ENCODE measurements around the gene SMYD3.

SMYD3 gene

GRCh38 chr1:245926888-245927287 is 580.2 kb downstream of the SMYD3 start:
- no peak for DNase-seq

GRCh38 chr1:245923215-245923614 is 583.9 kb downstream of the SMYD3 start:
- DNase-seq: no peak

- no peak for DNase-seq
Observed at GRCh38 chr1:245921417-245921816, 585.7 kb downstream of the SMYD3 start.

- no peak for DNase-seq
Observed at GRCh38 chr1:245917403-245917802, 589.7 kb downstream of the SMYD3 start.

- DNase-seq: no peak
Observed at GRCh38 chr1:245915841-245916240, 591.2 kb downstream of the SMYD3 start.

GRCh38 chr1:245915406-245915805 is 591.7 kb downstream of the SMYD3 start:
- DNase-seq: no peak

GRCh38 chr1:245908543-245908942 is 598.5 kb downstream of the SMYD3 start:
- no peak for DNase-seq

- no peak for DNase-seq
Observed at GRCh38 chr1:245906207-245906606, 600.9 kb downstream of the SMYD3 start.

GRCh38 chr1:245903851-245904250 is 603.2 kb downstream of the SMYD3 start:
- DNase-seq: no peak

- peak; percentile 4 for DNase-seq
Observed at GRCh38 chr1:245901565-245901964, 605.5 kb downstream of the SMYD3 start.

- no peak for DNase-seq
Observed at GRCh38 chr1:245901037-245901436, 606.0 kb downstream of the SMYD3 start.

- DNase-seq: no peak
Observed at GRCh38 chr1:245898581-245898980, 608.5 kb downstream of the SMYD3 start.

GRCh38 chr1:245896258-245896657 is 610.8 kb downstream of the SMYD3 start:
- no peak for DNase-seq

GRCh38 chr1:245895455-245895959 is 611.6 kb downstream of the SMYD3 start:
- no peak for DNase-seq

- DNase-seq: no peak
Observed at GRCh38 chr1:245894843-245895242, 612.2 kb downstream of the SMYD3 start.

GRCh38 chr1:245893025-245893424 is 614.1 kb downstream of the SMYD3 start:
- DNase-seq: no peak

GRCh38 chr1:245888809-245889208 is 618.3 kb downstream of the SMYD3 start:
- no peak for DNase-seq

GRCh38 chr1:245887829-245888228 is 619.2 kb downstream of the SMYD3 start:
- no peak for DNase-seq

GRCh38 chr1:245881767-245882391 is 625.2 kb downstream of the SMYD3 start:
- DNase-seq: no peak

- no peak for DNase-seq
Observed at GRCh38 chr1:245880754-245881403, 626.2 kb downstream of the SMYD3 start.

GRCh38 chr1:245879091-245879490 is 628.0 kb downstream of the SMYD3 start:
- no peak for DNase-seq

- peak; percentile 6 for DNase-seq
Observed at GRCh38 chr1:245878585-245878984, 628.5 kb downstream of the SMYD3 start.

GRCh38 chr1:245877976-245878375 is 629.1 kb downstream of the SMYD3 start:
- DNase-seq: no peak

- DNase-seq: no peak
Observed at GRCh38 chr1:245876586-245876985, 630.5 kb downstream of the SMYD3 start.

Measured in NCI-H345 (cell line).